NCI-H82 (cell line): ENCODE measurements around the gene MED16.
A peak's percentile ranks its signal among the peaks of the same experiment; 100 is the strongest.
"Not testable (repeated sequence)": the region's sequence is repeated elsewhere in the genome, so short reads cannot be mapped to it uniquely, and the experiment has no call there.

Source experiments
- DNase-seq: peaks from one replicate; lab custom pipeline; 2025; lab: John Stamatoyannopoulos, UW

The MED16 gene

GRCh38 chr19:907183-907853, 14.3 kb upstream of the MED16 start:
- no peak for DNase-seq

DNA sequence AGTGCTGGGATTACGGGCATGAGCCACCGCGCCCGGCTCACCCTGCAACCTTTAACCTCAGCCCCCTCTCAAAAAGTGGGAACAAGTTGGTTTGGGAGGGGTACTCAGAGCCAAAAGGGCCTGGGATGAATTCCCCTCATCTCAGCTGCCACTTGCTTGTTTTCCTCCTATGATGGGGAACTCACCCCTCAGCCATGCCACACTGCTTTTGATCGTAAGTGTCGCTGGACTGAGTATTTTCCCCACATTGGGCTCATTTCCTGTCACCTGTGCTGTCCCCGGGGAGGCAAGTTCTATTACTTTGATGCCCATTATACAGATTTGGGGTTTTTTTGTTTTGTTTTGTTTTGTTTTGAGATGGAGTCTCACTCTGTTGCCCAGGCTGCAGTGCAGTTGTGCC, 13.5 kb upstream of the MED16 start:
- no peak for DNase-seq

GRCh38 chr19:904545-904944, 11.6 kb upstream of the MED16 start:
- no peak for DNase-seq

DNA sequence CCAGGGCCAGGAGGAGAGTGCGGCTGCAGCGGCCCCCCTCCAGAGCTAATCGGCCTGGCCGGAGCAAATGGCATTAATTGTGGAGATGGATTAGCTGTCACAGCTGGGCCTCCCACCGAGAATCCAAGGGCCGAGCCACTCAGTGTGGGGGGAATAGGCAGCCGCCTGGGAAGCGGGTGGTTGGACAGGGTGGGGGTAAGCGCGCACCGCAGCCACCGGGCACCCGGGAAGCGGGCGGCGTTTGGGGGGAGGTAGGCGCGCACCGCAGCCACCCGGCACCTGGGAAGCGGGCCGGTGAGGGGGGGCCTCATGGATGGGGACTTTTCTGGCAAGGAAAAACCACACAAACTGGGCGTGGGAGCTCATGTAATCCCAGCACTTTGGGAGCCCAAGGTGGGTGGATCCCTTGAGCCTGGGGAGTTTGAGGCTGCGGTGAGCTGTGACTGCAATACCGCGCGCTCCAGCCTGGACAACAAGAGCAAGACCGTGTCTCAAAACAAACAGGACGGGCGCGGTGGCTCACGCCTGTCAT, 10.3 kb upstream of the MED16 start:
- peak; percentile 89 for DNase-seq

DNA sequence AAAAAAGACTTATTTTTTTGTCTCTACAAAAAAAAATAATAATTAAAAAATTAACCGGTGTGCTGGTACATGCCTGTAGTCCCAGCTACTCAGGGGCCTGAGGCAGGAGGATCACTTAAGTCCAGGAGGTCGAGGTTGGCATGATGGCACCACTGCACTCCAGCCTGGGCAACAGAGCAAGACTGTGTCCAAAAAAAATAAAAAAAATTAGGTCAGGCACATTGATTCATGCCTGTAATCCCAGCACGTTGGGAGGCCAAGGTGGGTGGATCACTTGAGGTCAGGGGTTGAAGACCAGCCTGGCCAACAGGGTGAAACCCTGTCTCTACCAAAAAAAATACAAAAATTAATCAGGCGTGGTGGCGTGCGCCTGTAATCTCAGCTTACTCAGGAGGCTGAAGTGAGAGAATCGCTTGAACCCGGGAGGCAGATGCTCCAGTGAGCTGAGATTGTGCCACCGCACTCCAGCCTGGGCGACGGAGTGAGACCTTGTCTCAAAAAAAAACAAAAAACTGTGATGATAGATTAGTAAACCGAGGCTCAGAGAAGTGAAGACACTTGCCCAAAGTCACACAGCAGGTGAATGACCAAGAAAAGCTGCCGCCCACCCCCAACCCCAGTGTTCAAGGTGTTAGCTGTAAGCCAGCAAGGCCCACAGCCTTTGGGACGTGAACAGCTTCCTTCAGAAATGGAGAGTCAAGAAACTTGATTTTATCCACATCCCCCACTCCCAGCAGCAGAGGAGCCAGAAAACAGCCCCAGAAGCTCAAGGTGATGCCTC, 9.6 kb upstream of the MED16 start:
- peak; percentile 83 for DNase-seq

GRCh38 chr19:902093-902370, 9.0 kb upstream of the MED16 start:
- no peak for DNase-seq

DNA sequence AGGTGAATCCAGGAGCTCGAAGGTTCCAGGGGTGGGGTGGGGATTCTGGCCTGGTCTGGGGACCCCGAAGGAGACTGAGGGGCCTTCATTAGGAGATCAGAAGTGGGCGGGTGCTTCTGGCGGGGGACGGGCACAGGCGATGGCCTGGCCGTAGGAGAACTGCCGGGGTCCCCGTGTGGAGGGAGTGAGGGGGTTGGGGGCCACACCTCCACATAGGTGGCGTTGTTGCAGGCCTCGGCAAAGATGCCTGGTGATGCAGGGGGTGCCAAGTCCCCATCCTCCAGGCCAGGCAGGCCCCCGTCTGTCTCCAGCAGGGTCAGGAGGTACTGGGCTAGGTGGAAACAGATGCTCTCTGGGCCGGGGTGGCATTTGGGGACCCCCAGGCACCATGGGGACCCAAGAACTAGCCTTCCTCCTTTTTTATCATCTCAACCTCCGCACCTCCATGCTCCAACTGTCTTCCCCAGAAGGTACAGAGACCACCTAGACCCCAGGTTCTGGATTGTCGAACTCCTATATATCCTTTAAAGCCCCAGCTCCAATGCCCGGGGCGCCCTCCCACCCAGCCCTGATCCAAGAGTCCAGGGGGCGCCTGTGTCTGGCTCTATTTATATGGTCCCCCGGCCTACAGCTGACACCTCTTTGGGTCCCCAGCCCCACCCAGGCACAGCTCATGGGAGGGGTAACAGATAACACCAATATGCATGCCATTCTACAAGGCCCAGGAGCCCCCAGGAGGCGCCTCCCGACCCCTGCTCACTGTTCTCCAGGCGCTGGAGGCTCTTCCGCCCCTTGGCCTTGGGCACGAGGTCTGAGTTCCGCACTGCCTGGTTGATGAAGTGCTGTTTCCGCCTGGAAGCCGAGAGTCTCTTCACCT, 8.5 kb upstream of the MED16 start:
- DNase-seq, result no peak

- peak; percentile 62 for DNase-seq
Measured at GRCh38 chr19:900302-901111, 7.5 kb upstream of the MED16 start.

- DNase-seq, result no peak
Measured at GRCh38 chr19:900043-900301, 7.0 kb upstream of the MED16 start.

- no peak for DNase-seq
Measured at GRCh38 chr19:899336-900042, 6.5 kb upstream of the MED16 start.

DNA sequence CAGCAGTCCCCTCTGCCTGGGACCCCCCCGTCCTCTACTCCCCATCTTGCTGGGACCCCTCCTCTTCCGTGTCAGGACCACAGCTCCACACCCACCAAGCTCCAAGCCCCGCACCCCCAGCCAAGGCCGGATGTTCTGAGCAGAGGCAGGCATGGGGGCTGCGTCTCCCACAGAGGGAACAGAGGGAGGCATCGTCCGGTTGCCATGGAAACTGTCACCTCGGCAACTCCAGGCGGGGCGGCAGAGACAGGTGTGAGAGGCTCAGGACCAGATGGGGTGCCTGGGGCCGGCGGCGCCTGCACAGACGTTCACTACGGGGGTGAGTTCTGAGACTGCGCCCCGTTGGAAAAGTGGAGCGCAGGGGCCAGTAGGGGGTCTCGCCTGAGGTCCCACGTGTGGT, 5.7 kb upstream of the MED16 start:
- DNase-seq, result peak; percentile 39

GRCh38 chr19:897442-898039, 4.6 kb upstream of the MED16 start:
- DNase-seq, result no peak

- no peak for DNase-seq
Measured at GRCh38 chr19:896999-897398, 4.0 kb upstream of the MED16 start.

- DNase-seq, result no peak
Measured at GRCh38 chr19:896434-896833, 3.4 kb upstream of the MED16 start.

- peak; percentile 42 for DNase-seq
Measured at GRCh38 chr19:892243-892893, 619 bp downstream of the MED16 start.

- not testable (repeated sequence) for DNase-seq
Measured at GRCh38 chr19:891421-892200, 1.4 kb downstream of the MED16 start.

GRCh38 chr19:890831-891230, 2.2 kb downstream of the MED16 start:
- DNase-seq, result no peak

DNA sequence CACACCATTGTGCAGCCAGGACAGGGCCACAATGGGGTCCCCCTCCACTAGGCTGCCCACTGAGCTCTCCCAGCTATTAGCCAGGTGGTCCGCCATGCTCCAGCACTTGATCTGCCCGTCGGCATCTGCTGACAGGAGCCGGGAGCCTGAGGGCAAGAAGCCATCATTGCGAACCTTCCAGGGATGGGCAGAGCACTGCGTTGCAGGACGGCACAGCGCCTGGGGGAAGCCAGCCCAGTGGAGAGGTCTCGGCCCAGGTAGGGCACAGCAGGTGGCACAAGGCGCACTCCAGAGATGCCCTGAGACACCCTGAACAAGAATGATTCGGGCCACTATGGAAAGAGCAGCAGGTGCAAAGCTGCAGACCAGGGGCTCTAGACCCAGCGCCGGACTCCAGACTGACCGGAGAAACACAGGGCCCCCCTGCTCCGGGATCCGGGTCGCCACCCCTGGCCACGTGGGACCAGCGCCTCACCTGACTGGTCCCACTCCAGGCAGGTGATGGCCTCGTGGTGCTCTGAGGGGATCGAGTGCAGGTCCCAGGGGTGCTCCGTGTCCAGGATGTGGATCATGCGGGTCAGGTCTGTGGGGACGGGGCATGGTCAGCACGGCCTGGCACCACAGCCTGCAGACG, 3.2 kb downstream of the MED16 start:
- DNase-seq, result no peak
